Vagina (tissue), 2 donors: Measurements from ENCODE around the gene PLIN5. TPM values are rescaled to one million over a fixed set of nuclear protein-coding genes. Genes with fewer than 3 reads are reported as not detected.

ENCODE experiments used
- DNase-seq, 2 donors: peaks; one replicate each; pipeline ENCODE4 v3.0.0-alpha.2; 2017; ENCODE audit errors: extremely low spot score in 2 of 2
- H3K27ac ChIP-seq: fragments of 200-600 bp; sonication (generic); one replicate; pipeline ENCODE4 v1.5.1; 2019
- H3K27me3 ChIP-seq: fragments of 200-600 bp; sonication (generic); one replicate; pipeline ENCODE4 v1.5.1; 2019
- H3K36me3 ChIP-seq, 2 donors: fragments of 200-600 bp; sonication (generic); one replicate each; pipeline ENCODE4 v1.5.1; 2017 to 2019
- H3K4me1 ChIP-seq: fragments of 200-600 bp; sonication (generic); one replicate; pipeline ENCODE4 v1.5.1; 2019
- H3K4me3 ChIP-seq, 2 donors: fragments of 200-600 bp; sonication (generic); 1 replicate in 1 of 2; 2 replicates in 1 of 2; pipeline ENCODE4 v1.5.1; 2016 to 2019
- H3K9me3 ChIP-seq: fragments of 200-600 bp; sonication (generic); one replicate; pipeline ENCODE4 v1.5.1; 2019
- POLR2A ChIP-seq, 2 donors: fragments of 450-650 bp; IDR thresholded peaks; one replicate each; pipeline ENCODE4 v1.6.1; 2017; ENCODE audit warnings: antibody characterized with exemption in 2 of 2, mild to moderate bottlenecking in 2 of 2, moderate library complexity in 2 of 2
- POLR2AphosphoS5 ChIP-seq, 2 donors: sonication (generic); formaldehyde crosslinking; IDR thresholded peaks; one replicate each; pipeline ENCODE4 v1.9.0; 2017; ENCODE audit warnings: antibody characterized with exemption in 2 of 2, mild to moderate bottlenecking in 2 of 2, low read depth in 1 of 2; ENCODE audit not compliant: insufficient read depth in 1 of 2
- intact Hi-C: fragments of 100-400 bp; cut with DNase I; formaldehyde crosslinking; loops from one replicate; pipeline ENCODE4 v1.15.1; 2023
- total RNA-seq: library from RNA; depleted of rRNA; stranded (reverse); fragments of >200 nt; gene quantifications from one replicate; pipeline ENCODE4 v1.2.3, GENCODE V29; 2016
- TF ChIP-seq, protein P1 (sequence below), 3 experiments: fragments of 450-650 bp in 2 of 3; fragments of 200-600 bp in 1 of 3; sonication (generic) in 1 of 3; IDR thresholded peaks; one replicate each; pipeline ENCODE4 v1.5.1; 2017 to 2019; ENCODE audit warnings: antibody characterized with exemption in 3 of 3, mild to moderate bottlenecking in 2 of 3, moderate library complexity in 2 of 3

The PLIN5 gene
- total RNA-seq, 1 donor from 2014 or later = 8.8 TPM

DNA sequence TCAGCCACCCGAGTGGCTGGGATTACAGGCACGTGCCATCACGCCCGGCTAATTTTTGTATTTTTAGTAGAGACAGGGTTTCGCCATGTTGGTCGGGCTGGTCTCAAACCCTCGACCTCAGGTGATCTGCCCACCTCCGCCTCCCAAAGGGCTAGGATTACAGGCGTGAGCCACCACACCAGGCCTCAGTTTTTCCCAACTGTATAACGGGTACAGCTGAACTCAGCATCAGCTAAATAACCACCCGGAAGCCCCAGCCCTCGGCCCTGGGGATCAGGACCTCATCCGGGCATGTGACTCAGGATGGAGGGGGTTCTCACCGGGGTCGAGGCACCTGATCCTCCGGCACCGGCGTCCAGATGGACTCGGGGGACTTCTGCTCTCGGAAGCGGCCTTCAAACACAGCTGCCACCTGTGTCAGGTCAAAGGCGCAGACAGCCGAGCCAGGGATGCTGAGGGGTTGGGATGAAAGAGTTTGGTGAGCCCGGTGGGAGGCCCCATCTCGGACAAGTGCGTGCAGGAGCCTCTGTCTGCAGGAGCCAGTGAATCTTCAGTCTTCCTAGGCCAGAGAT is 15.5 kb upstream of the PLIN5 start:
- intact Hi-C loops = no loop called here

DNA sequence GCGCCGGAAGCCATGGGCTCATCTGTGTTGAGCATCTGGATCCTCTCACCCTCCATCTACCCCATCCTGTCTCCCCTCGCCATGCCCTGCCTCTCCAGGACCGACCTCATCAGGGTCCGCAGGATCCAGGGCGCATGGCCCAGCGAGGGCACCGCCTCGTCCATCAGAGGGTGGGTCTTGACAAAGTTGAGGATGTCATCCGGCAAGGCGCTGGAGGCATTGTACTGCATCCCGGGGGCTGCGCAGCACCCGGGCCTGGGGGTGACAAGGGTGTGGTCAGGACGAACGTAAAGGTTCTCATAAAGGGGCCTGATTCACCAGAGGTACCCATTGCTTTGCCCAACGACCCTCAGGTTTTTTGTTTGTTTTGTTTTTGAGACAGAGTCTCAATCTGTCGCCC is 15.0 kb upstream of the PLIN5 start:
- TF ChIP-seq, protein P1, sequence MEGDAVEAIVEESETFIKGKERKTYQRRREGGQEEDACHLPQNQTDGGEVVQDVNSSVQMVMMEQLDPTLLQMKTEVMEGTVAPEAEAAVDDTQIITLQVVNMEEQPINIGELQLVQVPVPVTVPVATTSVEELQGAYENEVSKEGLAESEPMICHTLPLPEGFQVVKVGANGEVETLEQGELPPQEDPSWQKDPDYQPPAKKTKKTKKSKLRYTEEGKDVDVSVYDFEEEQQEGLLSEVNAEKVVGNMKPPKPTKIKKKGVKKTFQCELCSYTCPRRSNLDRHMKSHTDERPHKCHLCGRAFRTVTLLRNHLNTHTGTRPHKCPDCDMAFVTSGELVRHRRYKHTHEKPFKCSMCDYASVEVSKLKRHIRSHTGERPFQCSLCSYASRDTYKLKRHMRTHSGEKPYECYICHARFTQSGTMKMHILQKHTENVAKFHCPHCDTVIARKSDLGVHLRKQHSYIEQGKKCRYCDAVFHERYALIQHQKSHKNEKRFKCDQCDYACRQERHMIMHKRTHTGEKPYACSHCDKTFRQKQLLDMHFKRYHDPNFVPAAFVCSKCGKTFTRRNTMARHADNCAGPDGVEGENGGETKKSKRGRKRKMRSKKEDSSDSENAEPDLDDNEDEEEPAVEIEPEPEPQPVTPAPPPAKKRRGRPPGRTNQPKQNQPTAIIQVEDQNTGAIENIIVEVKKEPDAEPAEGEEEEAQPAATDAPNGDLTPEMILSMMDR (IDR thresholded peaks at IDR 0.05) = no peak
- no peak for TF ChIP-seq POLR2AphosphoS5 (IDR thresholded peaks at IDR 0.05; ENCODE audit: insufficient read depth in 1 of 2, low read depth in 1 of 2)
- TF ChIP-seq POLR2A (IDR thresholded peaks at IDR 0.05) = no peak
- intact Hi-C loops = no loop called here

More for the DNA sequence above, 15.5 kb upstream of the PLIN5 start:
- TF ChIP-seq POLR2AphosphoS5 (IDR thresholded peaks at IDR 0.05; ENCODE audit: insufficient read depth in 1 of 2, low read depth in 1 of 2) = no peak
- DNase-seq = no peak
- Histone ChIP-seq H3K27ac (no peak overlapping the region), H3K9me3 (no peaks in the 10 kb centered on the region), H3K4me3 (no peak overlapping the region), H3K27me3 (no peaks in the 10 kb centered on the region), H3K4me1 (no peaks in the 10 kb centered on the region), H3K36me3 (no peaks in the 10 kb centered on the region)

DNA sequence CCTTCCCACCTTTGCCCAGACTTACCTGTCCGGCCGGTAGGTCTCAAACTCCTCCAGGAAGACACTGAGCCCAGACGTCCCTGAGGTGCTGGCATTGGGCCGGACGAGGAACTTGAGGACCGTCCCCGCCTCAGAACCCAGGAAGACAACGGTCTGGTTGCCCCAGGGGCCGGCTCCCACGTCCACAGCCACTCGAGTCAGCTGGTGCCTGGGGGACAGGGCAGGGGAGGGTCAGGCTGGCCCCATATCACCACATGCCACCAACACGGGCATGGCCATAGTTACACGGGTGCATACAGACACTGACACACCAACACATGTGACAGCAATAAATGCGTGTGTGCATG is 13.2 kb upstream of the PLIN5 start:
- H3K9me3 ChIP-seq = no peaks in the 10 kb centered on the region
- no peaks in the 10 kb centered on the region for H3K27me3 ChIP-seq
- no peaks in the 10 kb centered on the region for H3K36me3 ChIP-seq
- TF ChIP-seq, protein P1 (IDR thresholded peaks at IDR 0.05) = no peak
- no peak for TF ChIP-seq POLR2AphosphoS5 (IDR thresholded peaks at IDR 0.05; ENCODE audit: insufficient read depth in 1 of 2, low read depth in 1 of 2)
- TF ChIP-seq POLR2A (IDR thresholded peaks at IDR 0.05) = no peak
- intact Hi-C loops = no loop called here
- H3K4me3 ChIP-seq = no peak overlapping the region
- H3K4me1 ChIP-seq = no peaks in the 10 kb centered on the region
- H3K27ac ChIP-seq = no peak overlapping the region
- no peak for DNase-seq

More for the DNA sequence above, 15.0 kb upstream of the PLIN5 start:
- no peaks in the 10 kb centered on the region for H3K4me1 ChIP-seq
- no peaks in the 10 kb centered on the region for H3K9me3 ChIP-seq
- no peak for DNase-seq
- no peaks in the 10 kb centered on the region for H3K36me3 ChIP-seq
- H3K27ac ChIP-seq = no peak overlapping the region
- no peaks in the 10 kb centered on the region for H3K27me3 ChIP-seq
- H3K4me3 ChIP-seq = no peak overlapping the region

DNA sequence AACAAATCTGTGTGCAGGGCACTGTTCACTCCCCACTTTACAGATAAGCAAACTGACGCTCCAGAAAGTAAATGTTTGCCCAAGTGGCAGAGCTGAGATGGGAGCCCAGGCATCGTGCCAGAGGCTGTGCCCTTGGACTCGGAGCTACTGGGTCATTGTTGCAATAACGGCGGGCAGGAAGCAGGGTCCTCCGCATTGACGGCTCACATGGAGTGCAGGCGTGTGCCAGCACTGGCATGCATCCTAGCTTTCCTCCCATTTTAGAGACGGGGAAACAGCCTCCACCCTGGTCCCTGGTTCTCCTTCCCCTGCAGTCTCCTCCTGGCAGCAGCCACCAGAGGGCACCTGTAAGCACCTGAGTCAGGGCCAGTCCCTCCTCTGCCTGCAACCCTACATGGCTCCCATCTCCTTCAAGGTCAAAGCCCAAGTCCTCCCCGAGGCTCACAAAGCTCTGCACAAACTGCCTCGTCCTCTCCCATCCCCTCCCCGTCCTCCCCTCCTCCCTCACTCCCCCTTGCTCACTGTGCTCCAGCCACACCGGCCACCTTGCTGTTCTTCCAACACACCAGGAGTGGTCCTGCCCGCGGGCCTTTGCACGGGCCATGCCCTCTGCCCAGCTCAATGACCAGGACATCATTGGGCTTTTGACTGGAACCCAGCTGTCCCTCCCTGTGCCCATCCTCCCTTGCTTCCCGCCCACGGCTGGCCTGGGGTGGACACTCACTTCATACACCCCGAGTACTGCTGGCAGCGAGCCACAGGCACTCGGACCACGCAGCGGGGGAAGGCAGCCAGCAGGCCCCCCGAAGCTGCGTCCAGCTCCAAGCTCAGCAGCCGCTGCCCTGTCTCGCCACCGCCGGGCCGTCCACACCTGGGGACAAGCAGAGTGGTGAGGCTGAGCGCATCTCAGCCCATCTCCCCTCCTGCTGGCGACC is 12.5 kb upstream of the PLIN5 start:
- Histone ChIP-seq H3K4me3 (no peak overlapping the region), H3K27ac (no peak overlapping the region), H3K9me3 (no peaks in the 10 kb centered on the region), H3K36me3 (no peaks in the 10 kb centered on the region), H3K27me3 (no peaks in the 10 kb centered on the region), H3K4me1 (no peaks in the 10 kb centered on the region)
- TF ChIP-seq, protein P1 (IDR thresholded peaks at IDR 0.05) = no peak
- no peak for TF ChIP-seq POLR2A (IDR thresholded peaks at IDR 0.05)
- TF ChIP-seq POLR2AphosphoS5 (IDR thresholded peaks at IDR 0.05; ENCODE audit: insufficient read depth in 1 of 2, low read depth in 1 of 2) = no peak
- no peak for DNase-seq
- intact Hi-C loops = no loop called here

DNA sequence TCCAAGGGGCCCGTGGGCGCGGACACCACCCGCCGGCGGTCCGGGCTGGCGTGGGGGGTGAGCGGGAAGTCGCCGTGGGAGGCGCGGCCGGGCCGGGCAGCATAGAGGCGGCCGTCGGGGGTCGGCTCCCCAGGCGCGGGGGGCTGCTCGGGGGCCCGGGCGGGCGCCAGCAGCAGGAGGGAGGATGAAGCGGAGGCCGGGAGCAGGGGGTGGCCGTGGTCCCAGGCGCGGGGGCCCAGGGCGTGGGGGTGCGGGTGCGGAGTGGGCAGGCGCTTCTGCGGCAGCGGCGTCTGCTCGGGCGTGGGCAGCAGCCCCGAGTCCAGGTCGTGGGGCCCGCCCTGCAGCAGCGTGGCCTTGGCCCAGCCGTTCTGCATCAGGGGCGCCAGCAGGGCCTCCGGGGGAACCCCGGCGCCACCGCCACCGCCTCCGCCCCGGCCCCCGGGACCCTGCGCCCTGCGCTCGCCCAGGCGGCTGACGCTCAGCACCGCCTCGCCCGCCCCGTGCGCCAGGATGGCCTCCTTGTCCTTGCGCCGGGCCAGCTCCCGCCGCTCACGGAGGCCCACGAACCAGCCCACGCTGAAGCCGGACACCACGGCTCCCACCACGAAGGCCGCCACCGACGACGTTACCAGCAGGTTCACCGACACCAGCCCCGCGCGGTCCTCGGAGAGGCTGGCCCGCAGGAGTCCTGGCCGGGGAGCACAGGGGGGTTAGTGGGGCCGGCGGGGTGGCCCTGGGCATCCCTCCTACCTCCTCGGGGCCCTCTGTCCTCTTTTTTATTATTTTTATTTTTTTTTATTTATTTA is 9.0 kb upstream of the PLIN5 start:
- Histone ChIP-seq H3K4me3 (no peak overlapping the region), H3K27ac (no peak overlapping the region), H3K9me3 (no peaks in the 10 kb centered on the region), H3K36me3 (no peaks in the 10 kb centered on the region), H3K27me3 (no peaks in the 10 kb centered on the region), H3K4me1 (no peaks in the 10 kb centered on the region)
- DNase-seq = no peak
- intact Hi-C loops = no loop called here
- TF ChIP-seq POLR2AphosphoS5 (IDR thresholded peaks at IDR 0.05; ENCODE audit: insufficient read depth in 1 of 2, low read depth in 1 of 2) (no peak), POLR2A (IDR thresholded peaks at IDR 0.05) (no peak)
- TF ChIP-seq, protein P1 (IDR thresholded peaks at IDR 0.05) = no peak
